Measurements from ENCODE around the gene DUSP16. TPM values are rescaled to one million over a fixed set of nuclear protein-coding genes. Genes with fewer than 3 reads are reported as not detected.
"Not testable (repeated sequence)": the region's sequence is repeated elsewhere in the genome, so short reads cannot be mapped to it uniquely, and the experiment has no call there.

Gene DUSP16
- total RNA-seq, 1 donor from 2014 or later = 19.3 TPM

- no peak for DNase-seq (ENCODE audit: low read depth)
- H3K4me3 ChIP-seq (ENCODE audit: low read depth, low read length) = no peak overlapping the region
- no peak for TF ChIP-seq CTCF (conservative IDR thresholded peaks at IDR 0.05; ENCODE audit: low read depth, low read length)
These were observed 30.3 kb upstream of the DUSP16 start for GRCh38 chr12:12592930-12593329.

GRCh38 chr12:12590961-12591360, 28.3 kb upstream of the DUSP16 start:
- H3K4me3 ChIP-seq (ENCODE audit: low read depth, low read length) = no peak overlapping the region
- no peak for DNase-seq (ENCODE audit: low read depth)
- TF ChIP-seq CTCF (conservative IDR thresholded peaks at IDR 0.05; ENCODE audit: low read depth, low read length) = no peak

GRCh38 chr12:12588436-12588835, 25.8 kb upstream of the DUSP16 start:
- not testable (repeated sequence) for H3K4me3 ChIP-seq (ENCODE audit: low read depth, low read length); DNase-seq (ENCODE audit: low read depth)

GRCh38 chr12:12587878-12588277, 25.2 kb upstream of the DUSP16 start:
- DNase-seq (ENCODE audit: low read depth) = no peak
- no peak overlapping the region for H3K4me3 ChIP-seq (ENCODE audit: low read depth, low read length)
- no peak for TF ChIP-seq CTCF (conservative IDR thresholded peaks at IDR 0.05; ENCODE audit: low read depth, low read length)

- no peak for TF ChIP-seq CTCF (conservative IDR thresholded peaks at IDR 0.05; ENCODE audit: low read depth, low read length)
These were observed 24.4 kb upstream of the DUSP16 start for GRCh38 chr12:12586879-12587675.

DNA sequence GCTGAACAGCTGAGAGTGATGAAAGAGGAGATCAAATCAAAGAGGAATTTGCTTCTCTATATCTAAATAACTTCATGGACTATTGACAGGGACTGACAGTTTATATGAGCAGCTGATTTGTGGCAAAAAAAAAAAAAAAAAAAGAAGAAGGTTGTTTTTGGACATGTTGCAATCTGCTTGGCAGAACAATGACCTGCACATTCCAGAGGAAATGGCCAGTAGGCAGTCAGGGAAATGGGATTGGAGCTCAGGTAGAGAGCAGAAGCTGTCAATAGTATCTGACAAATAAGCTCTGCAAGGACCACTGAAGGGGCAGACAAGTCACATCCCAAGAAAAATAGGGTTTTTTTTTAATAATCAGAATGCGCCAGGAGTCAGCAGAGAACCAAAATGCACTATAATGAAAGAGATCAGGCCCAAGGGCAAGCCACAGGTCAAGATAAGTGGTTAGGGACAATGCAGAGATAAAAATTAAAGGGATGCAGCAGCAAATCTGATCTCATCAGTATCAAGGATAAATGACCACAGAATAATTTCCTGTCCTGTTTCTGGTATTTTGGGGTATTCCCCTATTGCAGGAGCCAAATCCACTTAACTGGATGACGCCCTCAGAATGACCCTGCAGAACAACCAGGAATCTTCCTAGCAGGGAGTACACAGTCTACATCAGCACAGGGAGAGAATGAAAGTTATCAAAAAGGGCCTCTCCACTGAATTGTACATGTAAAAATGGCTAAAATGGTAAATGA, 22.6 kb upstream of the DUSP16 start:
- DNase-seq (ENCODE audit: low read depth) = no peak
- no peak overlapping the region for H3K4me3 ChIP-seq (ENCODE audit: low read depth, low read length)
- TF ChIP-seq CTCF (conservative IDR thresholded peaks at IDR 0.05; ENCODE audit: low read depth, low read length) = no peak

More at GRCh38 chr12:12586879-12587675, 24.4 kb upstream of the DUSP16 start:
- H3K4me3 ChIP-seq (ENCODE audit: low read depth, low read length) = no peak overlapping the region
- no peak for DNase-seq (ENCODE audit: low read depth)

GRCh38 chr12:12583510-12584178, 21.0 kb upstream of the DUSP16 start:
- TF ChIP-seq CTCF (conservative IDR thresholded peaks at IDR 0.05; ENCODE audit: low read depth, low read length) = no peak
- DNase-seq (ENCODE audit: low read depth) = no peak
- no peak overlapping the region for H3K4me3 ChIP-seq (ENCODE audit: low read depth, low read length)

Data from epithelial cell of proximal tubule (primary cell).